ENCODE results near the gene PMVK. TPM values are rescaled to one million over a fixed set of nuclear protein-coding genes. Genes with fewer than 3 reads are reported as not detected.

PMVK gene
- polyA plus RNA-seq, 4 donors: 44.8 to 120 (median 76.0) TPM

DNA sequence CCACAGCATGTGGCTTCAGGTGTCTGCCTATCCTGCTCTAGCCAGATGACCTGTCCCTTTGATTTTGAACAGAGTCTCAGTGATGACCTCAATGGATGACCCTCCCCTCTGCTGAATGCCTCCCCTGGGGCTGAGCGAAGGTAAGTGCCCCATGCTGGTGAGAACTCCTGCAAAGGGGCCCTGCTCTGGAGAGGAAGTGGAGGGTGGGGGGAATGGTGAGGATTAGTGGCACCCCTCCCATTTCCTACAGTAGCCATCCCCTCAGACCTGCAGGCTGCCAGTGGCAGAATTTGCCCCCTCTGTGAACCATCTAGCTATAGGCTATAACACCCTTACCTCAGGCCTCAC, 3.7 kb upstream of the PMVK start:
- H3K4me1 ChIP-seq (ENCODE audit: control insufficient read depth in 3 of 3, insufficient read depth in 2 of 3, low read depth in 1 of 3, low read length in 2 of 3): peaks cover 4 to 47% (median 20%) of the 10 kb centered on the region in 3 donors
- H3K9me3 ChIP-seq (ENCODE audit: control insufficient read depth in 2 of 2, insufficient read depth in 1 of 2, low read depth in 1 of 2, low read length in 1 of 2): no peaks in the 10 kb centered on the region
- no peak overlapping the region for H3K4me3 ChIP-seq (ENCODE audit: low read depth in 1 of 3, low read length in 3 of 3)
- H3K27ac ChIP-seq (ENCODE audit: low read depth in 1 of 3, low read length in 2 of 3): peak overlapping the region in 1 of 3 donors; percentile 30
- FAIRE-seq (no peak), DNase-seq (no peak)
- 81 to 100% (median 85%) methylated on average over 1 of the region's 1 CpG for WGBS, 3 donors
- H3K36me3 ChIP-seq (ENCODE audit: control insufficient read depth in 3 of 3, insufficient read depth in 2 of 3, low read depth in 1 of 3, low read length in 3 of 3): peaks cover 0 to 8% (median 0%) of the 10 kb centered on the region in 3 donors
- H3K27me3 ChIP-seq (ENCODE audit: control insufficient read depth in 3 of 3, insufficient read depth in 3 of 3, low read length in 3 of 3): no peaks in the 10 kb centered on the region

DNA sequence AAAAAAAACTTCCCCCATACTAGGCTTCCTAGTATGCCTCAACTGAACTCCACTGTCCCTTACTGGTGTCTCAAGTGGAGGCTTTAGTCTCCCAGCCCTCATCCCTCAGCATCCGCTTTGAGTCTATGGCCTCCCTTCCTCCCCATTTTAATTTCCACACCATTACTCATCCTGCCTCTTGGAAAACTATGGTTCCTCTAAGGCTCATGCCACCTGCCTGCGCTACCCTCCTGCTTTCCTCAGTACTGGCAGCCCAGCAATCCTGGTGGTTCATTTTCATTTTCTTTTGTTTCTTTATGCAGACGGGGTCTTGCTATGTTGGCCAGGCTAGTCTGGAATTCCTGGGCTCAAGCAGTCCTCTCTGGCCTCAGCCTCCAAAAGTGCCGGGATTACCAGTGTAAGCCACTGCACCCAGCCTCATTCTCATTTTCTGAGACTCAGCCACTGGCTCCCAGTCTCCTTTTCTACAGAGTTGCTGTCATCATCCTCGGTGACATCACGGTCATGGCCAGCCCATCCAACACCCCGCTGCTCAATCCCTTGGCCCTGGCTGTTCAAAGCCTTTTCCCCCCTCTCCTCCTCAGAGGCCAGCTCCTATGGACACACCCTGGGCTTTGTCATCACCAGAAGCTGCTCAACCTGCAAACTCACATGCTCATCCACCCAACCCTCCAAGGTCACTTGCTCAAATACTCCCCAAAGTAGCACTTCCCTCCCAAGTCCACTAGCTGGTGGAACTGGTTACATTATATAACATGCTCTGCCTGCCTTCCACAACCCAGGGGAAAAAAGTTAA, 2.3 kb upstream of the PMVK start:
- Histone ChIP-seq H3K4me1 (ENCODE audit: control insufficient read depth in 3 of 3, insufficient read depth in 2 of 3, low read depth in 1 of 3, low read length in 2 of 3) (peaks cover 0 to 34% (median 18%) of the 10 kb centered on the region in 3 donors), H3K27ac (ENCODE audit: low read depth in 1 of 3, low read length in 2 of 3) (peak overlapping the region in 2 of 3 donors; percentile 41 to 100), H3K4me3 (ENCODE audit: low read depth in 1 of 3, low read length in 3 of 3) (no peak overlapping the region), H3K36me3 (ENCODE audit: control insufficient read depth in 3 of 3, insufficient read depth in 2 of 3, low read depth in 1 of 3, low read length in 3 of 3) (peaks cover 0 to 4% (median 0%) of the 10 kb centered on the region in 3 donors), H3K27me3 (ENCODE audit: control insufficient read depth in 3 of 3, insufficient read depth in 3 of 3, low read length in 3 of 3) (no peaks in the 10 kb centered on the region), H3K9me3 (ENCODE audit: control insufficient read depth in 2 of 2, insufficient read depth in 1 of 2, low read depth in 1 of 2, low read length in 1 of 2) (no peaks in the 10 kb centered on the region)
- WGBS, 3 donors: 93 to 97% (median 94%) methylated on average over 7 of the region's 7 CpGs
- DNase-seq: no peak
- no peak for FAIRE-seq

DNA sequence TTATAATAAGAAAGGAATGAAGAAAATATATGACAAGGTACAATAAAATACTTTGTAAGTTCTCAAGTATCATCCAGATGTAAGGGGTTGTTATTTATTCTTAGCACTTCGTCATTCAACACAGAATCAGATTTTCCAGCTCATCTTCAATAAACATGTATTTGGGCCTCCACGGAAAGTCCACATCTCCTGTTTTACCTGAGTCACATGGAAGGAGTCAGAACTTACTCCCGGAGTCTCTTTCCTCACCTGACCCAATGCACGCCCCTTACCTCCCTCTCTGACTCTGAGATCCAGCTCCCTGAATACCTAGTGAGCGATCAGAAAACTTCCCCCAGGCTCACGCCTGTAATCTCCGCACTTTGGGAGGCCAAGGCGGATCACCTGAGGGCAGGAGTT, 1.5 kb upstream of the PMVK start:
- no peak overlapping the region for H3K4me3 ChIP-seq (ENCODE audit: low read depth in 1 of 3, low read length in 3 of 3)
- peaks cover 0 to 29% (median 15%) of the 10 kb centered on the region in 3 donors for H3K4me1 ChIP-seq (ENCODE audit: control insufficient read depth in 3 of 3, insufficient read depth in 2 of 3, low read depth in 1 of 3, low read length in 2 of 3)
- no peak for FAIRE-seq
- no peaks in the 10 kb centered on the region for H3K27me3 ChIP-seq (ENCODE audit: control insufficient read depth in 3 of 3, insufficient read depth in 3 of 3, low read length in 3 of 3)
- peak overlapping the region; percentile 95 to 100 (median 97) for H3K27ac ChIP-seq (ENCODE audit: low read depth in 1 of 3, low read length in 2 of 3)
- no peaks in the 10 kb centered on the region for H3K9me3 ChIP-seq (ENCODE audit: control insufficient read depth in 2 of 2, insufficient read depth in 1 of 2, low read depth in 1 of 2, low read length in 1 of 2)
- peaks cover 0 to 4% (median 0%) of the 10 kb centered on the region in 3 donors for H3K36me3 ChIP-seq (ENCODE audit: control insufficient read depth in 3 of 3, insufficient read depth in 2 of 3, low read depth in 1 of 3, low read length in 3 of 3)
- WGBS, 3 donors: 77 to 81% (median 78%) methylated on average over 8 of the region's 8 CpGs
- no peak for DNase-seq

DNA sequence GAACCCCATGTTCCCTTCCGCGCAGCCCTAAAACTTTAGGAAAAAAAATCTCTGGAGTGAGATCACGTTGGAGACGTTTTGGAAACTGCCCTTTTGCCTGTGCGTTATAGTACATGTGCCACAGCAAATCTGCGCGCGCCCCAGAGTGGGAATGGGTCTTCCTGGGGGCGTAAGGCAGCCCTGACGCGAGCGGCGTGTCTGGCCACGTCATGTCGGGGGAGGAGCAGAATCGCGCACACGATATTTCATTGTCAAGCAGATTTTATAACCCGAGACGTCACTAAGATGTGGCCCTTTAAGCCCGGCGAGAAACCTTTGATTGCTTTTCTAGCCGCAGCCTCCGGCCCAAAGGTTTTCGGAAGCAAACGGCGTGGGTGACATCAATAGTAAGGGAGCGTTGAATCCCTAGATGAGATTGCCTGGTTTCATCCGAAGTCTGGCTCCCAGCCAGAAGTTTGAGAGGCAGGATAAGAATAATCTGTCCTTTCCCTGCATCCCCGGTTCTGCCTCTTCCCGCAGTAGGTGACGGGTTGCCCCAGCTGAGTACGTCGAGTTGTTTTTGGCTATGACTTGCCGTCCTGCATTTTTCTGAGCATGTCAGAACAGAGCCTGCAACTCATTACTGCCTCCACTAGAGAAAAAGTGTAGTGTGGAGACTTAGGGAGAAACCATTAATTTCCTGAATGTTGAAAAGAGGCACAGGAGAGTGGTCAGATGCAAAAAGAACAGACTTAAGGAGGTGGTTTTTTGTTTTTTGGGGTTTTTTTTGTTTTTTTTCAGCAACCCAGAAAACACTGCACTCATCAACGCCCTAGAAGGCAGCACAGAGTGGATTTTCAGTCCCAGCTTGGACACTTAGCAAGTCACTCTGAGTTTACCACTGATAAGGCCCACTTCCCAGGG, 817 bp upstream of the PMVK start:
- 0 to 1% (median 1%) methylated on average over 36 of the region's 36 CpGs for WGBS, 3 donors
- DNase-seq: peak; percentile 94 to 98
- H3K9me3 ChIP-seq (ENCODE audit: control insufficient read depth in 2 of 2, insufficient read depth in 1 of 2, low read depth in 1 of 2, low read length in 1 of 2): no peaks in the 10 kb centered on the region
- no peak for FAIRE-seq
- H3K4me1 ChIP-seq (ENCODE audit: control insufficient read depth in 3 of 3, insufficient read depth in 2 of 3, low read depth in 1 of 3, low read length in 2 of 3): peaks cover 0 to 35% (median 15%) of the 10 kb centered on the region in 3 donors
- H3K36me3 ChIP-seq (ENCODE audit: control insufficient read depth in 3 of 3, insufficient read depth in 2 of 3, low read depth in 1 of 3, low read length in 3 of 3): no peaks in the 10 kb centered on the region
- H3K4me3 ChIP-seq (ENCODE audit: low read depth in 1 of 3, low read length in 3 of 3): peak overlapping the region; percentile 36 to 72 (median 64)
- peak overlapping the region; percentile 95 to 100 (median 97) for H3K27ac ChIP-seq (ENCODE audit: low read depth in 1 of 3, low read length in 2 of 3)
- no peaks in the 10 kb centered on the region for H3K27me3 ChIP-seq (ENCODE audit: control insufficient read depth in 3 of 3, insufficient read depth in 3 of 3, low read length in 3 of 3)

DNA sequence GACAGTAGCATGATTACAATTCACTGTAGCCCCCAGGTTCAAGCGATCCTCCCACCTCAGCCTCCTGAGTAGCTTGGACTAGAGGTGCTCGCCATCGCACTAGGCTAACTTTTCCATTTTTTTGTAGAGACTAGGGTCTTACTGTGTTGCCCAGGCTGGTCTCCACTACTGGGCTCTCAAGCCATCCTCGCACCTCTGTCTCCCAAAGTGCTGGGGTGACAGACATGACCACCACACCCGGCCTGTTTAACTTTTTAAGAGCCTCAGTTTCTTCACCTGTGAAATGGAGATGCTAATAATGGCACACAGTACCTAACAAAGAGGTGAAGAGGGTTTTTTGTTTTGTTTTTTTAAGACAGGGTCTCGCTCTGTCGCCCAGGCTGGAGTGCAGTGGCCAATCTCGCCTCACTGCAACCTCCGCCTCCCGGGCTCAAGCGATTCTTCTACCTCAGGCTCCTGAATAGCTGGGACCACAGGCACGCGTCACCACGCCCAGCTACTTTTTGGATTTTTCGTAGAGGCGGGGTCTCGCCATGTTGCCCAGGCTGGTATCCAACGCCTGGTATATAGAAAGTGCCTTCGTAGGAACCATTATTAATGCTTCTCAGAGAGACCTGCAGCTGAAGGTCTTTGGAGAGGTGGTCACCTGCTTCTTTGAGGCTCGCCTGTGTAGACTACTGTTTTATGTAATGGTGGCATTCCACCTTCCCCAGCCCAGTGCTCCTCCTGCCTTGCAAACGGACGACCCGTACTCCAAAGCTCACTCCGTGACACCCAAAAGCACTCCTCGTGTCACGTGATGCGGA, 567 bp downstream of the PMVK start:
- WGBS, 3 donors: 37 to 47% (median 38%) methylated on average over 27 of the region's 27 CpGs
- Histone ChIP-seq H3K4me1 (ENCODE audit: control insufficient read depth in 3 of 3, insufficient read depth in 2 of 3, low read depth in 1 of 3, low read length in 2 of 3) (peaks cover 0 to 44% (median 9%) of the 10 kb centered on the region in 3 donors), H3K36me3 (ENCODE audit: control insufficient read depth in 3 of 3, insufficient read depth in 2 of 3, low read depth in 1 of 3, low read length in 3 of 3) (peaks cover 0 to 7% (median 0%) of the 10 kb centered on the region in 3 donors), H3K27me3 (ENCODE audit: control insufficient read depth in 3 of 3, insufficient read depth in 3 of 3, low read length in 3 of 3) (no peaks in the 10 kb centered on the region), H3K4me3 (ENCODE audit: low read depth in 1 of 3, low read length in 3 of 3) (peak overlapping the region; percentile 30 to 72 (median 64)), H3K9me3 (ENCODE audit: control insufficient read depth in 2 of 2, insufficient read depth in 1 of 2, low read depth in 1 of 2, low read length in 1 of 2) (no peaks in the 10 kb centered on the region), H3K27ac (ENCODE audit: low read depth in 1 of 3, low read length in 2 of 3) (peak overlapping the region; percentile 95 to 100 (median 97))
- no peak for FAIRE-seq
- DNase-seq: no peak

DNA sequence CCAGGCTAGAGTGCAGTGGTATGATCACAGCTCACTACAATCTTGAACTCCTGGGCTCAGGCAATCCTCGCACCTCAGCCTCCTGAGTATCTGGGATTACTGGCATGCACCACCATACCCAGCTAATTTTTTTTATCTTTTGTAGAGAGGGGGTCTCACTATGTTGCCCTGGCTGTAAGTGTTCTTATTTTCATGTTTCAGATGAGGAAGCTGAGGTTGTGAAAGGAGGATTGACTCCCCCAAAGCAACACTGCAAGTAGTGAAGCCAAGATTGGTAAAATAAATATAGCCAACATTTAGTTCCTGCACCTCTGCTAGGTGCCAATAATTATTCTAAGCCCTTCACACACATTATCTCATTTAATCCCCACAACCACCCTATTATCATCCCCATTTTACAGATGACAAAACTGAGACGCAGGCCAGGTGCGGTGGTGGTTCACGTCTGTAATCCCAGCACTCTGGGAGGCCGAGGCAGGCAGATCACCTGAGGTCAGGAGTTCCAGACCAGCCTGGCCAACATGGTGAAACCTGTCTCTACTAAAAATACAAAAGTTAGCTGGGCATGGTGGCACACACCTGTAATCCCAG, 2.1 kb downstream of the PMVK start:
- H3K4me1 ChIP-seq (ENCODE audit: control insufficient read depth in 3 of 3, insufficient read depth in 2 of 3, low read depth in 1 of 3, low read length in 2 of 3): peaks cover 0 to 37% (median 7%) of the 10 kb centered on the region in 3 donors
- peaks cover 0 to 21% (median 0%) of the 10 kb centered on the region in 3 donors for H3K36me3 ChIP-seq (ENCODE audit: control insufficient read depth in 3 of 3, insufficient read depth in 2 of 3, low read depth in 1 of 3, low read length in 3 of 3)
- FAIRE-seq (no peak), DNase-seq (no peak)
- H3K27me3 ChIP-seq (ENCODE audit: control insufficient read depth in 3 of 3, insufficient read depth in 3 of 3, low read length in 3 of 3): no peaks in the 10 kb centered on the region
- H3K9me3 ChIP-seq (ENCODE audit: control insufficient read depth in 2 of 2, insufficient read depth in 1 of 2, low read depth in 1 of 2, low read length in 1 of 2): no peaks in the 10 kb centered on the region
- H3K27ac ChIP-seq (ENCODE audit: low read depth in 1 of 3, low read length in 2 of 3): no peak overlapping the region
- 98 to 100% (median 99%) methylated on average over 5 of the region's 5 CpGs for WGBS, 3 donors
- H3K4me3 ChIP-seq (ENCODE audit: low read depth in 1 of 3, low read length in 3 of 3): no peak overlapping the region

DNA sequence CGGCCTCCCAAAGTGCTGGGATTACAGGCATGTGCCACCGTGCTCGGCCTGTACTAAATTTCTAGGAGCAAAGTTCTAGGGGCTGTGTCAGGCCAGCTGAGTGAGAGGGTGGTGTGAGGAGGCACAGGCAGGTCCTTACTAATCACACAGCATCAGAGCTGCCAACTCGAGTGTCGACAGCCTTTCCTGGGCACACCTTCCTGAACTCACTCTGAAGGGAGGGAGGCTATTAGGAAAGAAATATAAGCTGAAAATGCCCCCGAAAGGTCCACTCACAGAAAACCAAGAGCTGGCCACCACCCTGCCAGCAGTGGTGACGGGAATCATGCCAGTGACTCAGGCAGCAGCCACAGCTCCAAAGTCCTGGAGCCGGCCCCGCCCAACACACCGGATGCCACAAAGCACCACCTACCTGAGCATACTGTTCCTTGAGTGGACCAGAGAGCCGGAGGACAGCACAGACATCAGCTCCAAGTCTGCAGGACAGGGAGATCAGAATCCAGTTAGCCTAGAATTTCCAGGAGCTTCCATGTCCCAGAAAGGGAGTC, 4.5 kb downstream of the PMVK start:
- no peaks in the 10 kb centered on the region for H3K27me3 ChIP-seq (ENCODE audit: control insufficient read depth in 3 of 3, insufficient read depth in 3 of 3, low read length in 3 of 3)
- H3K9me3 ChIP-seq (ENCODE audit: control insufficient read depth in 2 of 2, insufficient read depth in 1 of 2, low read depth in 1 of 2, low read length in 1 of 2): no peaks in the 10 kb centered on the region
- DNase-seq: peak; percentile 96 to 97
- no peak for FAIRE-seq
- WGBS, 3 donors: 13 to 63% (median 51%) methylated on average over 11 of the region's 11 CpGs
- no peak overlapping the region for H3K4me3 ChIP-seq (ENCODE audit: low read depth in 1 of 3, low read length in 3 of 3)
- peaks cover 0 to 38% (median 2%) of the 10 kb centered on the region in 3 donors for H3K36me3 ChIP-seq (ENCODE audit: control insufficient read depth in 3 of 3, insufficient read depth in 2 of 3, low read depth in 1 of 3, low read length in 3 of 3)
- peak overlapping the region; percentile 89 to 98 (median 96) for H3K27ac ChIP-seq (ENCODE audit: low read depth in 1 of 3, low read length in 2 of 3)
- H3K4me1 ChIP-seq (ENCODE audit: control insufficient read depth in 3 of 3, insufficient read depth in 2 of 3, low read depth in 1 of 3, low read length in 2 of 3): peaks cover 0 to 27% (median 0%) of the 10 kb centered on the region in 3 donors
